ENCODE measurements around the gene C9orf40.

The C9orf40 gene, protein sequence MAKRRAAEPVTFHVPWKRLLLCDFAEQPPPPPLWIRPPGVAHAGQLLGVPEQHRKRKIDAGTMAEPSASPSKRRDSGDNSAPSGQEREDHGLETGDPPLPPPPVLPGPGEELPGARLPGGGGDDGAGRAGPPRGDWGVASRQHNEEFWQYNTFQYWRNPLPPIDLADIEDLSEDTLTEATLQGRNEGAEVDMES

DNA sequence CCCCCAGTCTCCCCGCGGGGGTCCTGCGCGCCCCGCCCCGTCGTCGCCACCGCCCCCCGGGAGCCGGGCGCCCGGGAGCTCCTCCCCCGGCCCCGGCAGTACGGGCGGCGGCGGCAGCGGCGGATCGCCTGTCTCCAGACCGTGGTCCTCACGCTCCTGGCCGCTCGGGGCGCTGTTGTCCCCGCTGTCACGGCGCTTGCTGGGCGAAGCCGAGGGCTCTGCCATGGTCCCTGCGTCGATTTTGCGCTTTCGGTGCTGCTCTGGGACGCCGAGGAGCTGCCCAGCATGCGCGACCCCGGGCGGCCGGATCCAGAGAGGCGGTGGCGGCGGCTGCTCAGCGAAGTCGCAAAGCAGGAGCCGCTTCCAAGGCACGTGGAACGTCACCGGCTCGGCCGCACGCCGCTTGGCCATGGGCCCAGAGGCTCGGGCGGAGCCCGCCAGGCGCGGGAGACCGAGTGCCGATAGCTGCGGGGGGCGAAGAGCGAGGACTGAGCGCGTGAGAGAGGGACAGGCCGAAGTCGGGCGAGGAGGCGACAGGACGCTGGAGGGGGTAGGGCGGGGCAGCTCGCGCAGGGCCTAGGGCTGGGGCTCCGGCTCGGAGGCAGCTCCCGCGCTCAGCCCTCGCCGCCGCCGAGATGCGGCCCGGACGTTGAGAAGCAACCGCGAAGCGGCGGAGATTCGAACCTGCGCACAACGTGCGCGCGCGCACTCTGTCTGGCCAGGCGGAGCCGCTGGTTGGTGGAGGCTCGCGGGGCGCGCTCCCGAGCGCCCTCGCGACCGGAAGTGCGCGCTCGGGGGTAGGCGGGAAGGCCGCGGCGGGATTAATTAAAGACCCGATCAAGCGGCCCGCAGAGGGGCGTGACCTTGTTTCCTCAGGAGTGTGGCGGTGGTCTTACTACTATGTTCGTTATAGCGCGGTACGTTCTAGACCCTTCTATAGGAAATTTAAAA is at the start of gene C9orf40:
Gene C9orf40 (minus strand): TSS at position 712 of the 951 bp plus-strand sequence. CDS start 301 bp downstream, at position 411.
- DNase-seq (ENCODE audit: low read depth in 2 of 2), result peak; percentile 79 to 83

DNA sequence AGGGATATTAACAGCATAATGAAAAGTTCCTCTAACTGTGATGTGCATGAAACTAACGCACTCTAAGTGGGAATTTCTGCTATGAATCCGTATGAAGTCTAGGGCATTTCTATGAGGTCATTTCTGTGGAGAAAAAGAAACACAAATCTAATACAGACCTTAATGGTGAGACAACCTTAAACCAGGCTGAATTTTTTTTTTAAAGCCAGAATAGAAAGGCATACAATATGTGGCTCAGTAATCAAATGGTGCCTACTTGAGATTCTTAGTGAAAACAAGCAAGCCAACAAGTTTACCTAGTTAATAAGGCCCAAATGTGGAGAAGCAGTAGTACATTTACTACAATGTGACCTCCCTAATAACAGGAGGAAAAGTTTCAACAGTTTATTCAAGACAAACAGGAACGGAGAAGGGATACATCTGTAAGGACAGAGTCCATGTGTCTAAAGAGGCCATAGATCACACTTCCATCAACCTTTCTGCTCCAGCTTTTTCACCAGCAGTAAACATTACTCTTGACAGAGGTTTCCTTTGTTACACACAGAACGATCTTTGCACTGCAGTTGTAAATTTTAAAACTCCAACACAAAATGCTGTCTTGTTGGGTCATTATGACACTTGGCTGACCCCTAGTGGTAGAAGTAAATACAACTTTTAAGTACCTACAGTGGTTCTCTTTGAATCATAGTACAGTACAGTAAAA is 49.2 kb upstream of the C9orf40 start:
- no peak for DNase-seq (ENCODE audit: low read depth in 2 of 2)

DNA sequence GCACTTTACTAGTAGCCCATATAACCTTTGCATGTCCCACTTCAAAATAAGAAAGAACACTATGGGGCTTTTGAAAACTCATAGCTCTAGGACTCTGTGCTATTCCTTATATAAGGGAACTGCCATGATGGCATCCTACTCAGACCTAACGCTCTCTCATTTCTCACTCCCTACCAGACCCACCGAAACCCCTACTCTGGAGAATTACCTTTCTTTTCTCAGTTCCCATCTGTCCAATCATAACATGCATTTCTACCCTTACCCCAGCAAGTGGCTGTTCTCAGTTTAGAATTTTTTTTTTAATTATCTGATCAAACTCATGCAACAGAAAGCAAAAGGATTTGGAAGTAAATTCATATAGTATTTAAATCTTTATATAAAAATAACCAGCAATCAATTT is 48.1 kb upstream of the C9orf40 start:
- no peak for DNase-seq (ENCODE audit: low read depth in 2 of 2)

DNA sequence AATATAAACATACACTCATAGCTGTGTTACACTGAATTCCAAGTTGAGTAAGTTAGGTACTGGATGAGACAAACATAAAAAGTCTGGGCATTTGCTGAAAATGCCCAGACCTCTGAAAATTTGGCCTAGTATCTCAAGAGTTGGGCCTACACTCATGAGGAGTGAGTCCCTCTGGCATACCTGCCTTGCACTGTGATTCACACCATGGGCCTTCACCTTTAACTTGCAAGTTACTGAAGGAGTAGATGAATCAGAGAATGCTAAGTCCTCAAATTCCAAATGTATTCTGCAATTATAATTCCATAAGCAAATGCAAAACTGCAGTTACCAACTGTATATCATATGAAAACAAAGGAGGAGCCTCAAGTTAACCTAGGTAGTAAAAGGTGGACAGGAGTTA is 32.3 kb upstream of the C9orf40 start:
- no peak for DNase-seq (ENCODE audit: low read depth in 2 of 2)

DNA sequence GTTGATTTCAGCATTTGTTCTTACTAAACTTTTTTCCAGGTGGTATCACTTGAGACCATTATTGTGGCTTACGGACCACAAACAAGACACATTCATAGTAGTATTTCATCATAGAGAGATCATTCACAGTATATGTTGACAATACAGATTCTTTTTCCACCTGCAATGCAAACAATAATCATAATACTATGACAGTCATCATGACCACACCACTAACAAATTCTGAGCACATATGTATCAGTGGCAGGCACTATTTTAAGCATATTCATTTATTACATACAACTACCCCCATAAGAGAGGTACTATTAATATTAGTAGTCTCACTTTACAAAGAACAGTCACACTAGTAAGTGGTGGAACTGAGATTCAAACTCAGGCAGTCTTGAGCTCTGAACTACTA is 31.0 kb upstream of the C9orf40 start:
- DNase-seq (ENCODE audit: low read depth in 2 of 2), result no peak

DNA sequence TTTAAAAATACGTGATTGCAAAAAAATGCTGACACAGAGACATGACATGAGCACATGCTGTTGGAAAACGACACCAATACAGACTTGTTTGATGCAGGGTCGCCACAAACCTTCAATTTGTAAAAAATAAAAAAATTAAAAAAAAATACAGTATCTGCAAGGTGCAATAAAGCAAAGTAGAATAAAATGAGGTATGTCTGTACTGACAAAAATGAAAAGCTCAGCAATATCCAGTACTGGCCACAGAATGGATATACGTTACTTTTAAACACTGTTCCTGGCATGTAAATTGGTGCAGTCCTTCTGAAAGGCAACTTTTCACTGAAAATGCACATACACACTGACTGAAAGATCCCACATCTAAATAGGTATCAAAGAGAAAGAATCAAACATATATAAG is 27.1 kb upstream of the C9orf40 start:
- no peak for DNase-seq (ENCODE audit: low read depth in 2 of 2)

DNA sequence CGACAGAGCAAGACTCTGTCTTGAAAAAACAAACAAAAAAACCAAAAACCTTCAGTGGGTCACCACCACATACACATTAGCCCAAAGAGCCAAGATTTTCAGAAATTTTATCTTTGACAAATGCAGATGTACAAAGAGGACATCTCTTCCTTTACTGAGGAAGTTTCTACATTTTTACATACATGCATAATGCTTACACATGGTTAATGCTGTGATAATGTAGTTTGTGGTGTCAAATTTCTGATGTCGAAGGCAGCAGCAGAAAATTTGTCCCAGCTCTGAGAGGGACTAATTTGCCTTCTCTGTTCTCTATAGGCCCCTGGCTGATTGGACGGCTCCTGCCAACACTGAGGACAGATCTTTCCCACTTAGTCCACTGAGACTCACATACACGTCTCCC is 24.6 kb upstream of the C9orf40 start:
- DNase-seq (ENCODE audit: low read depth in 2 of 2), result no peak

DNA sequence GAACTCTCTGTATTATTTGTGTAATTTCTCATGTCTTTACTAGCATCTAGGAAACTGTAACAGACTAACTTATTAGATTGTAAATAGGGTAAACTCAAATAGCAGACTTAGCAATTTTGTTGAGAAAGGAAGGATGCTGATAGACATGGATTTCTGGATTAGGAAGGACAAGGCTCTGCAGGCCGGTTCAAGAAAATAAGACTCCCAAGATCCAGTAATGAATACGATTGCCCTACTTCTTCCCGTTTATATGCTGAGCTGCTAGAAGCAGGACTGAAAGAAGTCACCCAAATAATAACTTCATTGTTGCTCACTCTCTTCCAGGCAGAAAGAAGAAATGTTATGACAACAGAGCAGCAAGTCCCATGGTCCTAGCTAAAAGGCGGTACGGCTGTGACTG is 22.8 kb upstream of the C9orf40 start:
- DNase-seq (ENCODE audit: low read depth in 2 of 2), result no peak

DNA sequence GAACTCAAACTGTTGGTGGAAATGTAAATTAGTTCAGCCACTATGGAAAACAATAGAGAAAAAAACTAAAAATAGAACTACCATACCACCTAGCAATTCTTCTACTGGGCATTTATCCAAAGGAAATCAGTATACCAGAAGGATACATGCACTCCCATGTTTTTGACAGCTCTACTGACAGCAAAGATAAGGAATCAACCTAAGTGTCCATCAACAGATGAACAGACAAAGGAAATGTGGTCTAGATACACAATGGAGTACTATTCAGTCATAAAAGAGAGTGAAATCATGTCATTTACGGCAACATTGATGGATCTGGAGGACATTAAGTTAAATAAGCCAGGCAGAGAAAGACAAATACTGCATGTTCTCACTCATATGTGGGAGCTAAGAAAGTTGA is 21.8 kb upstream of the C9orf40 start:
- no peak for DNase-seq (ENCODE audit: low read depth in 2 of 2)

DNA sequence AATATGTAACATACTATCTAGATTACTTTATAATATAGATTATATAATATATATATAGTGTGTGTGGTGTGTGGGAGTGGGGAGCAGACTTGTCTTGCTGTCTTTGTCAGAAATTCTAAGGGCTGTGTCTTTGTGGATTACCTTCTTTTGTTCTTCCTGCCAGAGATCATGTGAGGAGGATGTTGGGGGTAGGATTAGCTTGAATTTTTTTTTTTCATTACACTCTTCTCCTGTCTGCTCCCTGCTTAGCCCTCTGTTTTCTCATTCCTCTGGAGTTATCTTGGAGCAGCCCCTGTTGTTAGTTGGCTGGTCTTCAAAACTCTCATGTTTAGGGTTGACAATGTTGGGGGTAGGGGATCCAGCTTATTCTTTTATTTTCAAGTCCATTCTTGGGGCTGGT is 21.0 kb upstream of the C9orf40 start:
- no peak for DNase-seq (ENCODE audit: low read depth in 2 of 2)

DNA sequence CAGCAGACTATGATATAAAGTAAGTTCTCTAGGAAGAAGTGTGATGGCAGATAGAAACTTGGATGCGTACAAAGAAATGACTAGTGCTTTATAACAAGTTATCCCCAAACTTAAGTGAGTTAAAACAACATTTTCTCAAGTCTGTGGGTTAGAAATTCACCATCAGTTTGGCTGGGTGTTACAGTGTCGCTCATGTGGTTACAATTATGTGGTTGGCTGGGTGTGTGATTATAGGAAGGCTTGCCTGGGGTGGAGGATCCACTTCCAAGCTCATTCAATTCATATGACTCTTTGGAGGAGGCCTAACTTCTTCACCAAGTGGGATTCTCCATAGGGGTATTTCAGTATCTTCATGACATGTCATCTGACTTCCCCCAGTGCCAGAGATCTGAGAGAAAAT is 10.3 kb upstream of the C9orf40 start:
- DNase-seq (ENCODE audit: low read depth in 2 of 2), result no peak

DNA sequence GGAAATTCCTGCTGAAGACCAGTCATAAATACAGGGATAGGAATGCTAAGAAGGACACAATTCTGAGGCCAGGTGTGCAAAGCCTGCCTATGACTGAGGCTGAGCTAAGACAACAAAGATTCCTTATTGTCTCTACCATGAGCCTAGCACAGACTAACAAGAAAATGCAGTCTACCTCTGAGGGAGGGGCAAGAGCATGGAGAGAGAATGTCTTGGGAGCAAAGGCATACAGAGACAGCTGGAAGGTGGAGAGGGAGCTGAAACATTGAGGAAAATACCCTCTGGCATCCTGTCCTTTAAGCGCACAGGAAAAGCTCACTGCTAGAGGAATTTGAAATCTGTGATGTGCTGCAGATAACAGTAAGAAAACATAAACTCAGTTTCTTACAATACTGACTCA is 8.8 kb upstream of the C9orf40 start:
- DNase-seq (ENCODE audit: low read depth in 2 of 2), result no peak

DNA sequence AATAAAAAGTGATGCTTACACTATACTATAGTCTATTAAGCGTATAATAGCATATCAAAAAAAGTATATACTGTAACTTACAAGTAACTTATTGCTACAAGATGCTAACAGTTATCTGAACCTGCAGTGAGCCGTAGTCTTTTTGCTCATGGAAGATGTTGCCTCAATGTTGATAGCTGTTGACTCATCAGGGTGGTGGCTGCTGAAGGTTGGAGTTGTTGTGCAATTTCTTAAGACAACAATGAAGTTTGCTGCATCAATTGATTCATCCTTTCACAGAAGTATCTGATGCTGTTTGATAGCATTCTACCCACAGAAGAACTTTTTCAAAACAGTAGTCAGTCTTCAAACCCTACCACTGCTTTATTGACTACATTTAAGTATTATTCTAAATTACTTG is 7.8 kb upstream of the C9orf40 start:
- DNase-seq (ENCODE audit: low read depth in 2 of 2), result no peak

DNA sequence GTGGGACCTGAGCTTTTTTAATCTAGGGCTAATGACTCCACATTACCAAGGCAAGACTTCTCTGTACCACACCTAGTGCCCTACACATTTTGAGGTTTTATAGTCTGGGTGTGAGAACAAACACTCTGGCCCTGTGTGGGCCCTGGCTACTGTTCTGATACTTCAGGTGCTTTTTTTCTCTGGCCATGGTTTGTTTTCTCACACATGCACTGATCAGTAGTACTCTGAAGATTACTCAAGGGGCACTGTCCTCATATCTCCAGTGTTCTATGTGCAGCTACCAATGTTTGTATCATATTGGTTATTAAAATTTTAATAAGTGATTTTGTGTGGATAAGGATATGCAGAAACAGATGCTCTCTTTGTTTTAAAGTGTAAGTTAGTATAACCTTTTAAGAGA is 5.9 kb upstream of the C9orf40 start:
- no peak for DNase-seq (ENCODE audit: low read depth in 2 of 2)

DNA sequence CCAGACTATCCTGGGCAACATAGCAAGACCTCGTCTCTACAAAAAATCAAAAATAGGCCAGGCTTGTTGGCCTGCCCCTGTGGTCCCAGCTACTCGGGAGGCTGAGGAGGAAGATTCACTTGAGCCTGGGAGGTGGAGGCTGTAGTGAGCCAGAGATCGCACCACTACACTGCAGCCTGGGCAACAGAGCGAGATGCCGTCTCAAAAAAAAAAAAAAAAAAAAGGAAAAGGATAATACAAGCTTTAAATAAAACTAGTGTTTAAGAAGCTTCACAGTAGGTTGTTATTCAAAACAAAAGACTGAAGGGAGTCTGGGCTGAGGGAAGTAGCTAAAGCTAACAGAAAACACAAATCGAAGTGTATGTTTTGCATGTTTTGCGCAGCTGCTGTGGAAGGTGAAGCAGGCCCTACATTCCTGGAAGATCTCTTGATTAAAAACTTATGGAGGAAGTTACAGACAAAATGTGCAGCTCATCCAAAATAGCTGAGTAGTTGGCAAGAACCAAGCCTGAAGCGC is 581 bp upstream of the C9orf40 start:
- no peak for DNase-seq (ENCODE audit: low read depth in 2 of 2)

DNA sequence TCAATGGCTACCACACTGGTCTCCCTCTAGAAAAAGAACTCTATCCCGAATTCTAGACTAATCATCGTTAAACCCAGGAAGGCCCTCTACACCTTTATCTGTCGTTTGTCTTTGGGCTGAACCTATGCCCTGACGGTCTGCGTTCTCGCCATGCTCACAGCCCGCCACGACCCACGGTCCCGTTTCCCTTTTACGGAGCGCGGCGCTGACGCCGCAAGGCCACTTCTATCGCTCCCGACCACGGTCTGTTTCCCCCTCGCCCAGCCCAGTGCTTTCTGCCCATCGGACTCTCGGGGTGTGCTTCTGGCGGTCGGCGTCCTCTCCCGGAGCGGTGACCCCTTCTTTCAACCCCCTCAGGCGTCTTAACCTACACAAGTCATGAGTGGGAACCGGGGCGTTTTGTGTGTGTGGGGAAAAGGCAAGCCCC is 974 bp downstream of the C9orf40 start:
- no peak for DNase-seq (ENCODE audit: low read depth in 2 of 2)

DNA sequence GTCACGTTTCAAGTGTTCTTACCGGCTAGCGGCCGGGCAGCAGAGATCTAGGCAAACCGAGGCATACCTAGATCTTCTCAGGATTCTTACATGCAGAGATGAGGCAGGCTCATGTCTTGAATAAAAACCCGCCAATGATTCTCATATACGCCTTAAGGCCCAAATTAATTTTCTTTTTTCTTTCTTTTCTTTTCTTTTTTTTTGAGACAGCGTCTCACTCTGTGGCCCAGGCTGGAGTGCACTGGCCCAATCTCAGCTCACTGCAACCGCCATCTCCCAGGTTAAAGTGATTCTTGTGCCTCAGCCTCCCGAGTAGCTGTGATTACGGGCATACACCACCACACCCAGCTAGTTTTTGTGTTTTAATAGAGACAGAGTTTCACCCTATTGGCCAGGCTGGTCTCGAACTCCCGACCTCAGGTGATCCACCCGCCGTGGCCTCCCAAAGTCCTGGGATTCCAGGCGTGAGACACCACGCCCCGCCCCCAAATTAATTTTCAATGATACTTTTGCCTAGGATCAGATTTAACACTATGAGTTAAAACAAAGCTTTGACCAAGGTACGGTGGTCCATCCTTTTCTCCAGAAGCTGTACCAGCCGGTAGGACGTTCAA is 1.5 kb downstream of the C9orf40 start:
- DNase-seq (ENCODE audit: low read depth in 2 of 2), result no peak

DNA sequence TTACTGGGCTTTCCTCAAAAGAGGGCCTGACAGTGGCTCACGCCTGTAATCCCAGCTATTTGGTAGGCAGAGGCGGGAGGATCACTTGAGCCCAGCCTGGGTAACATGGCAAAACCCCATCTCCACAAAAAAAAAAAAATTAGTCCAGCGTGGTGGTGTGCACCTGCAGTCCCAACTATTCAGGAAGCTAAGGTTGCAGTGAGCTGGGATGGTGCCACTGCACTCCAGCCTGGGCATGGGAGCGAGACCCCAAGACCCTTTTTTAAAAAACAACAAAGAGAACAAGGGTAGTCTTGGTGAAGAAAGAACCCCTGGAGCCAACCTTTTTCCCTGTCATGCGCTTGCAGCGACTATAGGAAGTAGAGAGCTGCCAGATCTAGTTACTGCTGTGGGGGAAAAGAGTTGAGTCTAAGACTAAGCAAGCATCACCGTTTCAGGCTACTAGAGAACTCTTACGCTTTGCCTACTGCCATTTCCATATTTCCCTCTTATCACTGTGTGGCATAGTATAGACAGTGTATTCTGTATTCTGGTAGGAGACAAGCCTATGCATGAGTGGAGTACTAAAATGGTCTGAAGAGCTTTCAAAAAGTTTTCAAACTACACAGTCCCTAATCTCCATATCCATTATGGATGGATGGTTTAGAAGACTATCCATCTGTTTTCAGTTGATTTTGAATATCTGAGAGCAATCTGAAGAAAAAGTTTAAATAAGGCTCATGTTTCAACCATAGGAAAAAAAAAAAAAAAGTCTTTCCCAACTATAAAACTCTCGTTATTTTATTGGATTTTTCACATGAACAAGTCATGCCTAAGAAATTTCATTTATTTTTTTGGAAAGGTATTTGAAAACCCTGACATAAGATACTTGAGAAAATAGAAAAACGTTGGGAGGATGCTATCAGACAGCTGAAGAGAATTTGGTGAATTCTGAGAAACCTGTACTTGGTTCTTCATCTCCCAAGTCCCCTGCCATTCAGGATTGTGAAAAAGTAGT is 2.6 kb downstream of the C9orf40 start:
- DNase-seq (ENCODE audit: low read depth in 2 of 2), result no peak

DNA sequence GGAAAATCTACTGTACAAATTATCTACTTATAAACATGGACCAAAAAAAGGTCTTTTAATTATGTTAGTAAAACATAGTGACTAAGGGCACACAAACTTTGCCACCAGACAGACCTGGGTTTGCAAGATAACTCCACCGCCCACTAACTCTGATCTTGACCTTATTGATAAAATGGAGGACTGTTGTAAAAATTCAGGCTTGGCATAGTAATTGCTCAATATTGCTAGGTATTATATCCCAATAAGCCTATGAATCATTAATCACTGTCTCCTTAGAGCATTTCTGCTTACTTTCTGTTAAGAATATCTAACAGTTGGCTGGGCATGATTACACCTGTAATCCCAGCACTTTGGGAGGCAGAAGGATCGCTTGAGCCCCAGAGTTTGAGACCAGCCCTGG is 3.8 kb downstream of the C9orf40 start:
- DNase-seq (ENCODE audit: low read depth in 2 of 2), result no peak

DNA sequence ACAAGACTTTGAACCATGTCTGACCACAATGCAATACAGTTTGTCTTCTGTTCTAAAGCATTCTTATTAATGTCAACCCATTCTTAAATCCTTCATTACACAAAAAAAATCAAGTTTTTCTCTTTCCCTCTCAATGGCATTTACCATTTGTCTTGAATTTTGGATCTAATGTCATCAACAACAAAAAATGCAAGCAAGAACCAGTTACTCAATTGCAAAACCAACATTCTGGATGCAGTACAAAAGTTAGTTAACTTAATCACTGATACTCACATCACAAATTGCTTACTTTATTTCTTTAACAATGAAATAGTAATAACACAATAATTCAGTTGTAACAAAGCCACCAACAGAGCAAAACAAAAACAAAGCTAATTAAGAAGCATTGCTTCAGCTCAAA is 6.0 kb downstream of the C9orf40 start:
- no peak for DNase-seq (ENCODE audit: low read depth in 2 of 2)

DNA sequence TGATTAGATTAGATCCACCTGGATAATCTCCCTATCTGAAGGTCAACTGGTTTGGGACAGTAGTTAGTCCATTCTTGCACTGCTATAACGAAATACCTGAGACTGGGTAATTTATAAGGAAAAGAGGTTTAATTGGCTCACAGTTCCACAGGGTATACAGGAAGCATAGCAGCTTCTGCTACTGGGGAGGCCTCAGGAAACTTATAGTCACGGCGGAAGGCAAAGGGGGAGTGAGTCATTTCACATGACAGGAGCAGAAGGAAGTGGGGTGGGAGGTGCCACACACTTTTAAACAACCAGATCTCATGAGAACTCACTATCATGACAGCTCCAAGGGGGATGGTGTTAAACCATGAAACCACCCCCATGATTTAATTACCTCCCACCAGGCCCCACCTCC is 9.9 kb downstream of the C9orf40 start:
- DNase-seq (ENCODE audit: low read depth in 2 of 2), result no peak

Data from stimulated activated CD8-positive, alpha-beta memory T cell treated with anti-CD3 and anti-CD28 coated beads, Interleukin-2, amount 100 ng/mL, for 1 hour (primary cell).